Lower lobe of right lung (tissue), 2 donors: ENCODE data around the gene TBC1D14. TPM values are rescaled to one million over a fixed set of nuclear protein-coding genes. Genes with fewer than 3 reads are reported as not detected.
"Not testable (repeated sequence)": the region's sequence is repeated elsewhere in the genome, so short reads cannot be mapped to it uniquely, and the experiment has no call there.

Source experiments
- ATAC-seq, 2 donors: fragments of 200-7000 bp; cut with Tn5 transposase; one replicate each; pipeline ENCODE4 v1.9.1; 2020 to 2022; ENCODE audit warnings: mild to moderate bottlenecking in 2 of 2, moderate library complexity in 2 of 2
- DNase-seq: peaks from one replicate; pipeline ENCODE4 v3.0.0-alpha.2; 2020
- H3K27ac ChIP-seq: fragments of 200-600 bp; one replicate; pipeline ENCODE4 v1.8.0; 2022
- H3K27me3 ChIP-seq: fragments of 200-600 bp; one replicate; pipeline ENCODE4 v1.8.0; 2022; ENCODE audit warnings: low read depth
- H3K36me3 ChIP-seq: fragments of 200-600 bp; one replicate; pipeline ENCODE4 v1.8.0; 2022; ENCODE audit warnings: mild to moderate bottlenecking
- H3K4me1 ChIP-seq: fragments of 200-600 bp; one replicate; pipeline ENCODE4 v1.8.0; 2022
- H3K4me3 ChIP-seq: fragments of 200-600 bp; one replicate; pipeline ENCODE4 v1.8.0; 2022; ENCODE audit warnings: mild to moderate bottlenecking
- H3K9me3 ChIP-seq: fragments of 200-600 bp; one replicate; pipeline ENCODE4 v1.8.0; 2022
- CTCF ChIP-seq: fragments of 200-600 bp; IDR thresholded peaks from one replicate; pipeline ENCODE4 v1.8.0; 2022; ENCODE audit warnings: antibody characterized with exemption, mild to moderate bottlenecking
- intact Hi-C: fragments of 100-400 bp; cut with DNase I; formaldehyde crosslinking; loops from one replicate; pipeline ENCODE4 v1.11.0; 2022
- total RNA-seq: library from RNA; stranded (reverse); fragmentation: NEBNext Ultra II Directional; extraction: Animal tissue kit (Norgen Biotek cat#: 25700); gene quantifications from one replicate; pipeline ENCODE4 v1.2.1, GENCODE V29; 2021
- donor health status: DM: no; HTN: yes; CAD: no; lungs with severe emphysema.

The TBC1D14 gene
- total RNA-seq, 1 donor from 2014 or later, result 60.7 TPM

DNA sequence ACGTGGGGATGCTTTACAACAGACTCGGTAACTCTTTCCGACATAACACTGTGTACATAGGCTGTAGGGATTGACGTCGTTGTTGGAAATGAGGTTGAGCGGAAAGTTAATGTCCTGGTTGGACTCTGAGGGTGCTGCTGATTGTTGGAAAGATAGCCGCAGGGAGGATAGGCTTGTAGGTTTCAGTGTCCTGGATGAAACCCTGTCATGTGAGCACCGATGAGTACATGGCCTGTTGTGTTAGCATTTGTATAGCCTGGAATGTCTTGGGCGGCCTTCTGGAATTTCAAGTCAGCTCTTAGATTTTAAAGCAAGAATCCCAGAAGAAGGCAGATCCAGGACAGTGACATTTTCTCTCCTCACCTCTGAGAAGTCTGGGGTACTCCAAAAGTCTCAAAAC is 63.3 kb downstream of the TBC1D14 start:
- Histone ChIP-seq H3K36me3 (peaks cover 19% of the 10 kb centered on the region), H3K4me1 (peaks cover 11% of the 10 kb centered on the region), H3K4me3 (no peak overlapping the region), H3K9me3 (no peaks in the 10 kb centered on the region), H3K27me3 (no peaks in the 10 kb centered on the region), H3K27ac (no peak overlapping the region)
- DNase-seq (no peak), ATAC-seq (peak in 1 of 2 donors; percentile 60)
- no peak for TF ChIP-seq CTCF
- intact Hi-C loops, result no loop called here

GRCh38 chr4:6974138-6974848 is 64.7 kb downstream of the TBC1D14 start:
- intact Hi-C loops, result no loop called here
- Histone ChIP-seq H3K4me1 (peaks cover 11% of the 10 kb centered on the region), H3K36me3 (peaks cover 9% of the 10 kb centered on the region), H3K9me3 (no peaks in the 10 kb centered on the region), H3K4me3 (no peak overlapping the region), H3K27ac (no peak overlapping the region), H3K27me3 (no peaks in the 10 kb centered on the region)
- DNase-seq (peak; percentile 74), ATAC-seq (peak; percentile 95 to 97)
- peak; percentile 98 for TF ChIP-seq CTCF

DNA sequence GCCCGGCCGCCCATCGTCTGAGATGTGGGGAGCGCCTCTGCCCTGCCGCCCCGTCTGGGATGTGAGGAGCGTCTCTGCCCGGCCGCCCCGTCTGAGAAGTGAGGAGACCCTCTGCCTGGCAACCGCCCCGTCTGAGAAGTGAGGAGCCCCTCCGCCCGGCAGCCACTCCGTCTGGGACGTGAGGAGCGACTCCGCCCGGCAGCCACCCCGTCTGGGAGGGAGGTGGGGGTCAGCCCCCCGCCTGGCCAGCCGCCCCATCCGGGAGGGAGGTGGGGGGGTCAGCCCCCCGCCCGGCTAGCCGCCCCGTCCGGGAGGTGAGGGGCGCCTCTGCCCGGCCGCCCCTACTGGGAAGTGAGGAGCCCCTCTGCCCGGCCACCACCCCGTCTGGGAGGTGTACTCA is 68.2 kb downstream of the TBC1D14 start:
- H3K27ac ChIP-seq, intact Hi-C loops, ATAC-seq, H3K36me3 ChIP-seq, DNase-seq, H3K27me3 ChIP-seq, H3K4me3 ChIP-seq, H3K9me3 ChIP-seq: not testable (repeated sequence)
- peaks cover 11% of the 10 kb centered on the region for H3K4me1 ChIP-seq

DNA sequence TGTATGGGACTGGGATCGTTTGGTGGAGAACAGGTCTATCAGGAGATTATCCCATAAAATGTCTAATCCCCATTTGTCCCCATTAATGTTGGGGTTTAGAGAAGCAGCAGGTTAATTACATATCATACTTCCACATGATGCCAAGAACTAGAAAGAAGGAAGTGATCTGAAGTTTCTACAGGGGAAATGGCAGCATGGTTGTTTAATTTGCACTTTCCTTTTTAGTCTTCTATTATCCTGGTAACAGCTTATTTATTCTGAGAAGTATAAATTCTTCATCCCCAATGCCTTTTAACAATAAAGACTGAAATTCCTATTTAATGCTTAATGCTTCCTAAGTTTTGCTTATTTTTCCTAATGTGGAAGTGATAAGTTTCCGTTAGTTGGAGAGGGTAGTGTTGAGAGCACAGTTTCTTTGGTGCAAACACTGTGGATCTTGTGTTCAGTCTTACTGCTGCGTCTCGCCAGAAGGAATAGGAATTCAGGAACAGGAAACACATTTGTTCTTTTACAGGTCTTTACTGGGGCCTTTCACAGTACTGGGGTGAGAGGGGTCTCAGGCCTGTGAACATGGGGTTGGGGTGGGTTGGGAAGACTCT is 74.0 kb downstream of the TBC1D14 start:
- Histone ChIP-seq H3K4me3 (no peak overlapping the region), H3K27me3 (no peaks in the 10 kb centered on the region), H3K9me3 (no peaks in the 10 kb centered on the region), H3K4me1 (peaks cover 41% of the 10 kb centered on the region), H3K27ac (peak overlapping the region; percentile 27), H3K36me3 (peaks cover 3% of the 10 kb centered on the region)
- ATAC-seq (no peak), DNase-seq (no peak)
- intact Hi-C loops, result no loop called here
- TF ChIP-seq CTCF, result no peak

- ATAC-seq (peak in 1 of 2 donors; percentile 19), DNase-seq (no peak)
- no peak for TF ChIP-seq CTCF
- intact Hi-C loops, result no loop called here
- H3K9me3 ChIP-seq, result no peaks in the 10 kb centered on the region
- no peaks in the 10 kb centered on the region for H3K27me3 ChIP-seq
- H3K4me3 ChIP-seq, result no peak overlapping the region
- H3K36me3 ChIP-seq, result peaks cover 3% of the 10 kb centered on the region
- H3K27ac ChIP-seq, result no peak overlapping the region
- peaks cover 53% of the 10 kb centered on the region for H3K4me1 ChIP-seq
These were observed 75.2 kb downstream of the TBC1D14 start for GRCh38 chr4:6984612-6985425.
